ENCODE measurements around the gene ALOX15B. TPM values are rescaled to one million over a fixed set of nuclear protein-coding genes. Genes with fewer than 3 reads are reported as not detected.

Gene ALOX15B
- total and polyA plus RNA-seq, 2 experiments from 2014 or later, result 5.7 to 26.1 TPM

GRCh38 chr17:8046929-8047768 is 8.3 kb downstream of the ALOX15B start:
- H4K20me1 ChIP-seq (ENCODE audit: insufficient read depth, poor library complexity, severe bottlenecking), result no peaks in the 10 kb centered on the region
- H3K4me2 ChIP-seq, result no peak overlapping the region
- no peaks in the 10 kb centered on the region for H3K36me3 ChIP-seq (replicated peaks; ENCODE audit: insufficient read depth, low read depth)
- H2AFZ ChIP-seq, result no peak overlapping the region
- no peak for DNase-seq (ENCODE audit: low spot score)
- H3K4me3 ChIP-seq, result no peak overlapping the region
- H3K27me3 ChIP-seq, result no peaks in the 10 kb centered on the region
- no peaks in the 10 kb centered on the region for H3K9me3 ChIP-seq (ENCODE audit: low read depth)
- no peaks in the 10 kb centered on the region for H3K79me2 ChIP-seq
- TF ChIP-seq EZH2 (IDR thresholded peaks at IDR 0.05; ENCODE audit: borderline replicate concordance) (no peak), CTCF (IDR thresholded peaks at IDR 0.05; ENCODE audit: poor library complexity) (no peak), EZH2phosphoT487 (IDR thresholded peaks at IDR 0.05; ENCODE audit: low read depth, severe bottlenecking, unreplicated experiment) (no peak)
- H3K27ac ChIP-seq, result no peak overlapping the region
- no peaks in the 10 kb centered on the region for H3K9me2 ChIP-seq (replicated peaks; ENCODE audit: insufficient read depth)
- no peaks in the 10 kb centered on the region for H3K4me1 ChIP-seq (ENCODE audit: insufficient read depth)
- WGBS (ENCODE audit: low lambda C conversion rate, missing lambda C conversion rate), result 85% methylated on average over 18 of the region's 24 CpGs

- H3K36me3 ChIP-seq (replicated peaks; ENCODE audit: insufficient read depth, low read depth), result no peaks in the 10 kb centered on the region
- H3K4me2 ChIP-seq, result no peak overlapping the region
- H3K4me3 ChIP-seq, result no peak overlapping the region
- no peak overlapping the region for H3K27ac ChIP-seq
- no peak overlapping the region for H2AFZ ChIP-seq
- H3K27me3 ChIP-seq, result no peaks in the 10 kb centered on the region
- H3K9me3 ChIP-seq (ENCODE audit: low read depth), result no peaks in the 10 kb centered on the region
- H3K4me1 ChIP-seq (ENCODE audit: insufficient read depth), result no peaks in the 10 kb centered on the region
- WGBS (ENCODE audit: low lambda C conversion rate, missing lambda C conversion rate), result 94% methylated on average over 4 of the region's 4 CpGs
- no peaks in the 10 kb centered on the region for H3K9me2 ChIP-seq (replicated peaks; ENCODE audit: insufficient read depth)
- H3K79me2 ChIP-seq, result no peaks in the 10 kb centered on the region
- no peak for DNase-seq (ENCODE audit: low spot score)
- no peak for TF ChIP-seq EZH2phosphoT487 (IDR thresholded peaks at IDR 0.05; ENCODE audit: low read depth, severe bottlenecking, unreplicated experiment)
- TF ChIP-seq CTCF (IDR thresholded peaks at IDR 0.05; ENCODE audit: poor library complexity), result no peak
- no peak for TF ChIP-seq EZH2 (IDR thresholded peaks at IDR 0.05; ENCODE audit: borderline replicate concordance)
- H4K20me1 ChIP-seq (ENCODE audit: insufficient read depth, poor library complexity, severe bottlenecking), result no peaks in the 10 kb centered on the region
Observed at GRCh38 chr17:8047769-8048110, 8.9 kb downstream of the ALOX15B start.

- Histone ChIP-seq H3K9me2 (replicated peaks; ENCODE audit: insufficient read depth) (no peaks in the 10 kb centered on the region), H3K27me3 (no peaks in the 10 kb centered on the region), H3K27ac (no peak overlapping the region), H3K4me1 (ENCODE audit: insufficient read depth) (no peaks in the 10 kb centered on the region), H2AFZ (no peak overlapping the region), H3K4me3 (no peak overlapping the region), H3K9me3 (ENCODE audit: low read depth) (no peaks in the 10 kb centered on the region), H3K36me3 (replicated peaks; ENCODE audit: insufficient read depth, low read depth) (no peaks in the 10 kb centered on the region), H3K79me2 (no peaks in the 10 kb centered on the region), H3K4me2 (no peak overlapping the region), H4K20me1 (ENCODE audit: insufficient read depth, poor library complexity, severe bottlenecking) (no peaks in the 10 kb centered on the region)
- 98% methylated on average over 12 of the region's 12 CpGs for WGBS (ENCODE audit: low lambda C conversion rate, missing lambda C conversion rate)
- TF ChIP-seq CTCF (IDR thresholded peaks at IDR 0.05; ENCODE audit: poor library complexity) (no peak), EZH2phosphoT487 (IDR thresholded peaks at IDR 0.05; ENCODE audit: low read depth, severe bottlenecking, unreplicated experiment) (no peak), EZH2 (IDR thresholded peaks at IDR 0.05; ENCODE audit: borderline replicate concordance) (no peak)
- DNase-seq (ENCODE audit: low spot score), result no peak
Observed at GRCh38 chr17:8048236-8048635, 9.4 kb downstream of the ALOX15B start.

Measured in hepatocyte (in vitro differentiated cells).